Fibroblast of peridontal ligament (primary cell): Measurements from ENCODE around the gene NCKIPSD.

Source experiments
- DNase-seq: peaks from one replicate; pipeline ENCODE4 v3.0.0-alpha.2; 2010; ENCODE audit errors: extremely low read depth

Gene NCKIPSD

DNA sequence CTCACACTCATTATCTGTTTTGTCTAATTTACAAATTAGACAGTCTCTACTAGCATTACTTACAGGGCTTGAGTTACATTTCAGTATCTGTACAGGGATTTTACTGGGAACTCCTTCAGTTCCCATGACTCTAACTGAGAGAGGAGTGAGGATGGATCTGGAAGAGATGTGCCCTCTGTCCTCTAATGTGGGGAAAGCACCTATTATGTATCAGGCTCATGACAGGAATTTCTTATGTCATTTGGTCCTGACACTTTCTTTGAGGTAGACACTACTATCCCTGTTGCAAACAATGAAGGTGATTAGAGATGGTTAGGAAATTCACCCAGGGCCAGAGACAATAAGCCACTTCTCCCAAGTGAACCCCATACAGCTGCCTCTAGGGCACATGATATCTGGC lies 10.9 kb upstream of the NCKIPSD start:
- DNase-seq, result no peak

DNA sequence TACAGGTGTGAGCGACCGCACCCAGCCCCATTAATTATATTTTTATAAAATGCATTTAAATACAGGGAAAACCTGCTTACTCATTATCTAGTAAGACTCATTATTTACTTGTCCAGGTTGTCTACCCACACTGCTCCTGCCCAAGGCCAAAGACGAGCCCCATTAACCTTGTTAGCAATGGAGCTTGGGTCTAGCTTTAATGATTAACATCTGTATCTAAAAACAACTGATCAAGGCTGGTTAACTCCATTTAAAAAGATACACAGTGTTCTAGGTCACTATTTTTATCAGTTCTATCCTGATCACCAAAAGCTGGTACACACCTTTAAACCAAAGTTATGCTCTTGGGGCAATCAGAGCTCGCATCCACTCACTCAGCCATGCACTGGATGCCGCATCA lies 10.4 kb upstream of the NCKIPSD start:
- DNase-seq, result no peak

DNA sequence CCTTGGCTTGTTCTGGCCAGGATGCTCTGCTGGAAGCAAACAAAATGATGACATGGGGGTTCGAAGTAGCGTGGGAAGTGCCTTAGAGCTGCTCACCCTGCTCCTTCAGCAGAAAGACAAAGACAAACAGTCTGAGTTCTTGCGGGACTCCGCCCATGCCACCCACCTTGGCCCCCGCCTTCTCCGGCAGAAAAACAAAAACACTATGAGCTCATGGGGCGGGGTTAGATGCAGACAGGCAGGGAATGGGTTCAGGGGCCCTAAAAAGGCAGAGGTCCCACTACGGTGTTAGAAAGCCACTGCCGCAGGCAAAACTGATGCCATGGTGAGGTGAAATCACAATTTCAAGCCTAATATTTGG lies 9.7 kb upstream of the NCKIPSD start:
- DNase-seq, result no peak

DNA sequence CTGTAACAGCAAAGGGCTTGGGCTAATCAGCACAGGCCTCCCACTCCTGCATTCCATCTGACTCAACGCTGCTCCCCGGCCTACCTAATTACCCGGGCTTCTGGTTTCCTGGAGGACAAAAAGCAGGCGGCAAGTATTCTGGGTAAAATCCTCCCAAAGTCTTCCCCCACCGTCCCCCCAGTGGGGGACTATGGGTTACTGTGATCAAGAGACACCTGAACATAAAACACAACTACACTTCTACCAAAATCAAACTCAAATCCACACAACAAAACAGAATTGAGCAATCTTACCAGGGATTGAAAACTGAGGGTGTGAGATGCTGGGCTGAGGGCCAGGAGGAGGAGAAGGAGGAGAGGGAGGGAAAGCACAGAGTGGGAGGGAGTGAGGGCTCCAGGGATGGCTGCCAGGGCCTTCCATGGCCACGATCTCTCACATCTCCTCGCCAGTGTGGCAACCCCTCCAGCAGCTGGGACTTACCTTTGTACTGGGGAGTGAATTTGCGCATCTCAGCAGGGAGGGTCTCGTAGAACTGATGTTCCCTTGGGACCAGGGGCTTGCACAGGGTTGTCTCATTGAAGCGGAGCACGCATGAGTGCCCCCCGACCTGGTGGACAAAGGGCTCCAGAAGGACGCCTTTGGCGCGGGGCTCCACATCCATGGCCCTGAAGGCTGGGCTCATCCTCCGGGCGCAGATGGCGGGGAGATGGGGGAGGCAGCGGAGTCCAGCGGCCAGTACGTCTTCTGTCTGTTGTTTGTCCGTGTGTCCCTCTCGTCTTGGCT lies 9.1 kb upstream of the NCKIPSD start:
- peak; percentile 87 for DNase-seq

DNA sequence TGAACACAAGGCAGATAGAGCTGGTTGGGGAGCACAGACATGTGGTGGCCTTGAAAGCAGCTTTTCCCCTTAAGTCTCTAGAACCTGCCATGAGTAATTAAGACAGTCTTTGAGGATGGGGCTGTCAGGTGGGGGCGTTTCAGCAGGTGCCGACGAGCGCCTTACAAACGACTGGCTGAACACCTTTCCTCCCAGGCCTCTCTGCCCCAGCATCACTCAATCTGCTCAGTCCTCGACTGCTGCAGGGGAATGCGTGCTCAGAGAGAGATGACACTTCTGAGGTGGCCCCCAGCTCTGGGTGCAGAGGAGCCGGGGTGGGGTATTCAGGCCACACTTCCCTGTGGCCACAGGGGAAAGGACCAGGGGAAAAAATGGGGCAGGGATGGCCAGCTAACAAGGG lies 8.1 kb upstream of the NCKIPSD start:
- no peak for DNase-seq

DNA sequence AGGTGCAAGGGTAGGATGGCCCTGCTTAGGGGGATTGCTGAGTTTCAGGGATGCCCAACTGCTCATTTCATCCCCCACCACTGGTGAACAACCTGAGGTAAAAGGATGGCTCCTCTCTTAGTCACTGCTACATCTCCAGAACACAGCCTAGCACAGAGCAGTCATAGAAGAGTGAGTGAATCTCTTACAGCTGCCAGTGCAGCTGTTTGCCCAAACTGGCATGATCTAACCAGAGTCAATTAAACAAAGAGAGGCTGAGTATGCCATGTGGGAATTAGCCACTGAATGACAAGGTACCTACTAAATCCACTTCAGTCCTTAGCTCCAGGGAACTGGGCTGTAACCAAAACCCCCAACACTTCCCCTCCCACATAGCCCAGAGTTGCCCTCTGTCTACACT lies 6.8 kb upstream of the NCKIPSD start:
- no peak for DNase-seq

DNA sequence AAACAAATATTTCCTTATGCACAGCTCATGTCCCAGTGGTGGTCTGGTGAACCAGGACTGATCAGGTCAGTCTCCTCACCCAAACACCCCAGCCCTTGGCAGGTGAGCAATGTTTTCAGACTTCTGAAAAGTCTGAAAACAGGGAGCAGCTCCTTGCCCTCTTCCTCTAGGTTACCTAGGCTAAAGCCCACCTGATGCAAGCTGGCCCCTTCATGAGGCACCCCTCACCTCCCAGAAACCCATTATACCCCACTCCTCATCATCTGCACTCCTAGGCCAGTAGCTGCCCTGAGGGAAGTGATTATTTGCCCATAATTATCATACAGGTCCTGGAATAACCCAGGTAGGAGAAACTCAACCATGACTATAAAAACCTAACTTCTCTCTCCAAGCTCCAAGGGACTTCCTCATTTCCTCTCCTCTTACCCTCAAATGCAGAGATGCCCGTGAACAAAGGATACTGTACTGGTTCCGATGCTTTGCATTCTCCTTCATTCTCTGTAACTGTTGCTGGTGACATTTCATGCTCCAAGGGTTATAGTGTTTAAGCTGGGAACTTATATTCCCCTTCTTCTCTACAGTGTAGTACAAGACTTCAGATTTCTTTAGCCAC lies 5.2 kb upstream of the NCKIPSD start:
- no peak for DNase-seq

DNA sequence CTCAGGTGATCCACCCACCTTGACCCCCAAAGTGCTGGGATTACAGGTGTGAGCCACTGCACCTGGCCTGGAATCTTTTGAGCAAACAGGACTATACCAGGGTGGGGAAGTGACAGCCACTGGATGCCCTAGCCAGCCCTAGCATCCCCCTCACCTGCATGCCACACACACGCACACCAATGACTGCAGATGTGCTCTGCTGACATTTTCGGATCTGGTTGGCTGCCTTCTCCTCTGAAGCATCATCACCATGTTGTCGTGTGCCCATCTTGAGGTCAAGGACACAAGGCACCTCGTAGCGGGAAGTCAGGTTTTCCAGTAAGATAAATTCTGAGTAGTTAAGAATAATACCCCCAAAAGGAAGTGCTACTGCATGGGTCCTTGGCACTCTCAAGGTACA lies 3.7 kb upstream of the NCKIPSD start:
- no peak for DNase-seq

DNA sequence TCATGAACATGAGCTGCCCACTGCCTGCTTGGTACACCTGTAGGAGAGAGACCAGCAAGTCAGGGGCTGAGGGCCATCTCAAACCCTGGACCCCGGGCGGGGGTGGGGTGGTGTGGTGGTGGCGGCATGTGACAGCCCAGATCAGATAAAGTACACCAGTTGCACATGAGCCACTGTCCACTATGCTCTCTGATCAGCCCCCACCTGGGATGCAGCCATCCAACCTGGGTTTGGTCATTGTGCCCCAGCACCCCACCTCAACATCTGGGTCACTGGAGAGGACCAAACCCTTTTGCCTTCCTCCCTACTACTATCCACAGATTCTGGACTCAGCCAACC lies 3.0 kb upstream of the NCKIPSD start:
- DNase-seq, result no peak

DNA sequence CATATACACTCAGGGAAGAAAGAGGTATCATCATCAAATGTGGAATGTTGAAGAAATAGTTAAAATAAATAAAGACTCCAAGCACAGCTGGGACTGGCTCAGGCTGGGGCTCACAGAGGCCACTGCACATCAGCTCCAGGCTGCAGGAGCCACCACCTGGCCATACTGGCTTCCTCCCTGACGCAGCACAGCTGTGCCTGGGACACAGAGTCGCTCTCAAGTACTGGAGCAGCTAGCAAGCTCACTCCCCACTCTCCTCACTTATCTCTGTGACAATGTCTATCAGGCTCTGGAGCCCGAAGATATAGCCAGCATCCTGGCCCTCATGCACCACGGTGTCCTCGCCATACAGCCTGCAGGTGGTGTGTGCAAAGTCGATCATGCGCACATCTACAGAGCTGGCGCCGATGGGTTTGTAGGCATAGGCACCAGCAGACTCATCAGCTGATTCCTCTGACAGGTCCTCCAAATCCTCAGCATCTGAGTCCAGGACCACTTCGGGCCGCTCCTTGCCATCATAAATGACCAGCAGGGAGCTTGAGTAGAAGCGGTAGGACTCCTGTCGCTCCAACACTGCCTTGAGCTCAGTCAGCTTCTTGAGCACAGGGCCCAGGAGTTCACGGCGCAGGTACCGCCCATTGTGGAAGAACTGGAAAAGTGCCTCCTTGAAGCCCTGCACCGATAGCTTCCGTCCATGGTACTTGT lies 2.5 kb upstream of the NCKIPSD start:
- DNase-seq, result no peak

DNA sequence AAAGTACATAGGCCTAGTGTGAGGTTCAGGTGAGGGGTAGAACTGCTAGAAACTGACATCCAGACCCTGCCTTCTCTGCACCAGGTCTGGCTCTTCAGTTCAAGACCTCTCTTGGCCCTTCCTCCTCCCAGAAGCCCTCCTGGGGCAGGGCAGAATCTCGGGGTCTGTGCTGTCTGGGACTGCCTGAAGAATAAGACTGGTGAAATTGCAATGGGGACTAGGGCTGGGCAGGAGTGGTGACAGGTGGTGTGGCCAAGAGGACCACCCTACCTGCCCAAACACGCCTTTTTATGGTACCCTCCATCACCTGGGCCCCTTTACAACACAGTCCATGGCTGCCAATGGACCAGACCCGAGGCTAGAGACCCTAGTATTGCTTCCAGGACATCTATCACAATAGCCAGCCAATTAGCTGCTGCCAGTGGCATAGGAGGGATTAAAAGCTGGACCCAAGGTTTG lies 1.5 kb upstream of the NCKIPSD start:
- DNase-seq, result no peak

DNA sequence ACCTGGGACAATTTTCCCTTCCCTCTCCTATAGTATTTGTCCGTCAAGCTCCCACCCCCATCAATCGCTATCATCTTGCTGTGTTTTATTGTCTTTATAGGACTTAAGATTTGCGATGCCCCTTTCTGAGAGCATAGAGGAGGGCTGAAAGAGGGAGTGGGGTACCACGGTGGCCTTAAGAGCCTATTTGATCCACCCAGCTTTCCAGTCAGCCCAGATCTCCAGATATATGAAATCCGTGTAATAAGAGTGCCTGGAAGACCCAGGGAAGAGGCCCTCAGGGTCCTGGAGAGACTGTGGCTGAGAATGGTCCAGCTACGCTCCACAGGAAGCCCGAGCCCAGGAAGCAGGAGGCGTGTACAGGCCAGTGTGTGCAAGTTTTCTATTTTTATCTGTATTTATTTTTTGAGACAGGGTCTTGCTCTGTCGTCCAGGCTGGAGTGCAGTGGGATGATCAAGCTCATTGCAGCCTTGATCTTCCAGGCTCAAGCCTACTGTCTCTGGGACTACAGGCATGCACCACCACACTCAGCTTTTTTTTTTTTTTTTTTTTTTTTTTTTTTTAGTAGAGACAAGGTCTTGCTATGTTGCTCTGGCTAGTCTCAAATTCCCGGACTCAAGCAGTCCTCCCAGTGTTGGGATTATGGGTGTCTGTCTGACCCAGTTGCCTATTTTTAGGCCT lies 964 bp upstream of the NCKIPSD start:
- DNase-seq, result no peak

DNA sequence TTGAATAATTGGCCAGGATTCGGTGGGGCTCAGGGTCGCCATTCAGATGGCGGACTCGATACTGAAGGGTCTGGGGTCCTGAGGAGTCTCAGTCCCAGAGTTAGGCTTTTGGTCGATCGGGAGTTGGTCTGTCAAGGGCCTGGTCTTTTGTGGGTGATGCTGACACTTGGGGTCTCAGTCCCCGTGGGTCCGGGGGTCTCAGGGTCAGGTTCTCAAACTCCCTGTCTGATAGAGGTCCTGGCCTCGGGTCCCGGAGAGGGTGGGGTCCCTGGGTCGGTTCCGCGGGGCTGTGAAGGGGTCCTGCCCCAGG lies 467 bp downstream of the NCKIPSD start:
- DNase-seq, result no peak

DNA sequence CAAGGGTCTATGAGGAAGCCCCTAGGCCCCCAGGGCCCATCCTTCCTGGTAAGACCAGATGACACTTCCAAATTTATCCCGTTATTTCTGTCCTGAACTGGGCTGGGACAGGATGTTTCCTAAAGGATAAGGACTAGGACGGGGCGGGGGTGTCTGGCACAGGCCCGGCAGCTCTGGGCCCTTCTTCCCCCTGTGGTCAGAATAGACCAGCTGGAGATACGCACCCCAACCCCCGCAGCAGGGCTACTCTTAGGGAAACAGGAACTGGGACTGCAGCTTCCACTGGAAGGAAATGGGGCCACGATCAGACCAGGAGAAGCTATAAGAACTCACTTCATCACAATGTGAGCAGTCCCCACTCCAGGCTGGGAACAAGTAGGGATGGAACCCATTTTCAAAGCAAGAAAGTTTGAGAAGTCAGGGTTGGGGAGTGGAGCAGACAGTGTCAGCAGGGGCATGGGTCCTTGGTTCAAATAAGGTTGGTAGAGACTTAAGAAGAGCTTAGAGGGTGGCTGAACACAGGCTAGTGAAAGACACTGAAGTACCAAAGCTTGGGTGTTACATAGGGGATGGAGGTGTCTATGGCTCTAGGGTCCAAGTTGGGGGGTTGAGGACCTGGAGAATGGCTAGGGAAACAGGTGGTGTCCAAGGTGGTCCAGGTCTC lies 1.1 kb downstream of the NCKIPSD start:
- peak; percentile 18 for DNase-seq

DNA sequence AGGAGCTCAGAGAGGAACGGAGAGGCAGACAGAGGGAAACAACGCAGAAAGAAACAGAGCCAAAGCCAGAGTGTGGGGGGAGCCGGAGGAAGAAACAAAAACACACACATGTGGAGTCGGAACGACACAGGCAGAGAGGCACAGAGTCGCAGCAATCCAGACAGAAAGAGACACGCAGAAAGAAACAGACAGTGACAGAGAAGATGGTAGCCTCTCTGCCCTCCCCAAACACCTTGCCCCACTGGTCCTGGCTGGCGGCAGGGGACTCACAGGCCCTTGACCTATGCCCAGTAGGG lies 1.7 kb downstream of the NCKIPSD start:
- peak; percentile 9 for DNase-seq

DNA sequence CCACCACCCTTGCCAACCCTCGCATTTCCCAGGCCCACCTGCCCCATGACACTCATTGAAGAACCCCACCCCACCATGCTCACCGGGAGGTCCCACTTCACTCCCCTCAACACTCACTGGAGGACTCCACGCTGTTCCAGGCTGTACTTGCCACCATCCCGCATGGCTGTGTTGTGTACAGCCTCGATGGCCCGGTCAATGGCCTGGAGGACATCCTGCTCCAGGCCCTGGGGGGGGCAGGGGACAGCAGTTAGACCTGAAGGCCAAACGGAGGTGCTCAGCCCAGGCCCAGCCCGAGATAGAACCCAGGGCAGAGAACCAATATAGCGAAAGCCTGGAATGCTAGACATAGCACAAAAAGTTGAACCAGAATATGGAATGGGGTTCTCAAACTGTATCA lies 2.9 kb downstream of the NCKIPSD start:
- no peak for DNase-seq

DNA sequence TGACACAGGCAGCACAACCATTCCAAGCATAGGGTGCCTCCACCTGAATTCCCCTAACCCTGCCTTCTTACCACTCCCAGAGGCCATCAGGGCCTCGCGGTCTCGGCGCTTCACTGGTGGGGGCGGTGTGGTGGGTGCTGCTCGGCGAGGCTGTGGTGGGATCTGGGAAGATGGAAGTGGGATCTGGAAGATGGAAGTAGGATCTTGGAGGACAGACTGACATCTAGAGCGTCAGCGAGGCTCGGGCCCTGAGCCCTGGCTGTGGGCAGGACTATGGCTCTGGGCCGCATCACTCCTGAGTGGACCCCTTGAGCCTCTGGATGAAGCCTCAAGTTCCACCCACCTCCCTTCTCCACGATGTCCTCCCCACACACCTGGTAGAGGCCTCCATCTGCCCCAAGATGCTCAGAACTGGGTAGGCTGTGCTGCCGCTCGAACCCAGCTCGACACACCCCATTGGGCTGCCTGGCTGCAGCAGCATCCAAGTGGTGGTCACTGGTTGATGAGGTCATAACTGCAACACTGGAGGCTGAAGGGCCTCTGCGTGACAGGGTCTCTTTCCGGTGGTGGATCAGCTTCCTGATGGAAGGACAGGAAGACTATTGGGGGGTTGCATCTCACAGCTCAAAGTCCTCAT lies 3.6 kb downstream of the NCKIPSD start:
- DNase-seq, result no peak

DNA sequence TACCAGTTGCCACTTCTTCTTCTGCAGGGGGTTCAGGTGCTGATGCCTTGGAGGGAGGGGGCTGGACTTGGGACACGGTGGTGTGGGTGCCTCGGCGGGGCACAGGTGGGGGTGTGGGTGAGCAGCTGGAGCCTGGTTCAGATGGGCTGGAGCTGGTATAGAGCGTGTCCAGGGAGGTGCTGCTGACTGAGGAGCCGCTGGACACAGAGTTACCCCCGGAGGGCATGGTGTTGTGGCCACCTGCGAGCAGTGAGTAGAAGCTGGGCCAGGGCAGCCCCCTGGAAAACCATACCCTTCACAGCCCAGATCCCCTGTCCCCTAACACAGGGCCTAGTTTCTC lies 4.2 kb downstream of the NCKIPSD start:
- DNase-seq, result no peak

DNA sequence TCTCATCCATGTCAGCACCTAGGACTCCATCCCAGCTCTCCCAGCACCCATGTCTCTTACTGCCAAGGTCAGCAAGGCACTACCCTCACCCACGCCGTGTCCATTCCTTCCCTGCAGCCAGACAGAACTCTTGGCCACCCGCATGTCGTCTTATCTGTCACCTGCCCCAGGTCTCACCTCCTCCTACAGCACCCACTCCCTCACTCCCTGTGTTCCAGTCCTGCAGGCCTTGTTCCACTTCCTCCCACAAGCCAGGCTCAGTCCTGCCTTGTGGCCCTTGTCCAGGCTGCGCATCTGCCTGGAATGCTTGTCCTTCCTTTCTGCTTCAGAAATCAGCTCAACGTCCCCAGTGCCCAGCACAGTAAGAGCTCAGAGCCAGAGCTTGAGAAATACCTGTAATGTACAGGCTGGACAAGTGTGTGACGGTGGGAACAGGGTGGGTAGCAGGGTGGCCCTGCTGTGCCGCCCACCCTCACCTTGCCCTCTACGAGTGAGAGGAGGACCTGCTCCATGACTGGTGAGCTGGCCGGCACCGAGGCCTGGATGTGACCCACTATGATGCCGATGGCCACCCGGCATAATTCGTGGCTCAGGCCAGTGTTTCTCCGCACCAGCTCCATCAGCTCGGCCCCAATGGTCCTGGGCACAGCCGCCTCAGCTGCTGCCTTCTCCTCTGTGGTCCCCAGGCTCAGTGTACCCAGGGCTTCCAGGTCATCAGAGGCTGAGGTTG lies 4.7 kb downstream of the NCKIPSD start:
- no peak for DNase-seq

DNA sequence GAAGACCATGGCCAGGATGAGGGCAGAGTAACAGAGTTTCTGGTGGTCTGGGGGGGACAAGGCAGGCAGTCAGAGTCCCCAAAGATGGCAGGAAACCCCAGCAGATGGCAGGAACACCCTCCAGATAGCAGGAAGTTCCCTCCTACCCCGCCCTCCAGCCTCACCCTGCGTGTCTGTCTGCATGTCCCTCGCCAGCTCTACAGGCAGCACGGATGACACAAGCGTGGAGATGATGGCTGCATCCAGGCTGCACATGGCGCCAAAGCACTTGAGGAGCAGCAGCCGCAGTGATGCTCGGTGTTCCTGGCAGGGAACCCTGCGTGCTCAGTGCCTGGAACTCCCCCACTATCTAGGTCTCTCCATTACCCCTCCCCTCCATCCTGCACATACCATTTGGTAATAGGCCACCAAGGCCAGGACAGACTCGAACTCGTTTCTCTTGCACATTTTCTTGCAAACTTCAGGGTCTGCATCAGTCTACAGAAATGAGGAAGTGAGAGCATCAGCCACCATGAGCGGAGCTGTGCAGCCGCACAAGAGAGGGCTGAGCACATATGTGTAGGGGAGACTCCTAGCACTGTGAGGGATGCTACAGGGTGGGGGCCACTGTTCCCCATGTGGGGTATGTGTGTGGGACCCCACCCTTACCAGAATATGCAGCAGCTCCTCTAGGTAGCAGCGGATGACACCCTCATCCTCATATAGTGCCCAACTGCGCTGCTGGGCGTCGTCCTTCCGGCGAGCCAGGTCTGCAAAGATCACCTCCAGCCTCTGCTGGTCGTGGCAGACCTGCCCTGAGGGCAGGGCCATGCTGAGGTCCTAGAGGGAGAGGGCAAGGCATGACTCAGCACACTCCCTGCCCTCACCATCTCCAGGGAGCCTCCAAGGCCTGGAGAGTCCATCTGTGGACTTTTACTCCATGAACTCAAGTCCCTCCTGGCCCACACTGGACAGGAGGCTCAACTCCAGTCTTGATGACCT lies 6.0 kb downstream of the NCKIPSD start:
- no peak for DNase-seq
